ENCODE data around the gene KCNE2.

KCNE2 gene

DNA sequence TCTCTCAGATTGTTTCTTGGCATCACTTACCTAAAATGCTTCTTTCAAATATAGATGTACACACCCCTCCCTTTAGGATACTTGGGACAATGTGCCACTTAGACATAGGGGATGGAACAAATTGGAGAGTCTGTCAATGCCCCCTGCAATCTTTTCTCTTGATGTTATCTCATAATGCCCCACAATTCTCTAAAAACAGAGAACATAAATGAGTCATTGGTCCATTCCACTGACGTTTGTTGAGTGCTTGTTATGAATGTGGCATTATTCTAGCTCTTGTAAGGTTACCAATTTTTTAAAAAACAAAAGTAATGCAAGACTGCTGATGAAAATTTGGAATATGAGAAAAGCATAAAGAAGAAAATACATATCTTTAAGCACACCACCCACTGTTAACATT is 5.9 kb downstream of the KCNE2 start:
- CTCF ChIA-PET, result interaction anchor here (1.1 to 1.2 kb wide), 2 partner anchors 262 to 446 kb away, joined by 4 read pairs; no protein-coding TSS in a partner anchor
- H3K4me3 ChIP-seq (ENCODE audit: low read depth, low read length), result no peak overlapping the region

DNA sequence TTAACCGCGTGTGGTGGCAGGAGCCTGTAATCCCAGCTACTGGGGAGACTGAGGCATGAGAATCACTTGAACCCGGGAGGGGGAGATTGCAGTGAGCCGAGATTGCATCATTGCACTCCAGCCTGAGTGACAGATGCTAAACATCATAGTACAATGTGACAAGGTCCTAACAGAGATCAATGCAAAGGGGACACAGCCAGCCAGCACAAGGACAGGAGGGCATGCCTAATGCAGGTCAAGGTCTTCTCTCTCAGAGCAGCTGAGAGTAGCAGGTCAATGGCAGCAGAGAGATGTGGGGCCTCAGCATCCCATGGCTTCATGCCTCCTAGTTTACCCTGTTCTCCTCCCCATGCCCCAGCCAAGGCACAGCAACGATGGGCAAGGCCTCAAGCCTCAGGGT is 8.5 kb downstream of the KCNE2 start:
- Histone ChIP-seq H3K27ac (ENCODE audit: extremely low read depth, low read depth, low read length) (no peak overlapping the region), H3K36me3 (ENCODE audit: control insufficient read depth in 2 of 2, insufficient read depth in 1 of 2, low read length in 2 of 2) (no peaks in the 10 kb centered on the region), H3K4me1 (ENCODE audit: control insufficient read depth, insufficient read depth, low read length) (no peaks in the 10 kb centered on the region), H3K9me3 (ENCODE audit: control insufficient read depth, insufficient read depth, low read depth, low read length) (no peaks in the 10 kb centered on the region), H3K4me3 (ENCODE audit: low read depth, low read length) (no peak overlapping the region)
- CTCF ChIA-PET, result interaction anchor here (2.1 kb wide), 1 partner anchor 10 kb away, joined by 12 read pairs; no protein-coding TSS in a partner anchor
- POLR2A ChIA-PET, result no interaction called here
- TF ChIP-seq, protein P1, sequence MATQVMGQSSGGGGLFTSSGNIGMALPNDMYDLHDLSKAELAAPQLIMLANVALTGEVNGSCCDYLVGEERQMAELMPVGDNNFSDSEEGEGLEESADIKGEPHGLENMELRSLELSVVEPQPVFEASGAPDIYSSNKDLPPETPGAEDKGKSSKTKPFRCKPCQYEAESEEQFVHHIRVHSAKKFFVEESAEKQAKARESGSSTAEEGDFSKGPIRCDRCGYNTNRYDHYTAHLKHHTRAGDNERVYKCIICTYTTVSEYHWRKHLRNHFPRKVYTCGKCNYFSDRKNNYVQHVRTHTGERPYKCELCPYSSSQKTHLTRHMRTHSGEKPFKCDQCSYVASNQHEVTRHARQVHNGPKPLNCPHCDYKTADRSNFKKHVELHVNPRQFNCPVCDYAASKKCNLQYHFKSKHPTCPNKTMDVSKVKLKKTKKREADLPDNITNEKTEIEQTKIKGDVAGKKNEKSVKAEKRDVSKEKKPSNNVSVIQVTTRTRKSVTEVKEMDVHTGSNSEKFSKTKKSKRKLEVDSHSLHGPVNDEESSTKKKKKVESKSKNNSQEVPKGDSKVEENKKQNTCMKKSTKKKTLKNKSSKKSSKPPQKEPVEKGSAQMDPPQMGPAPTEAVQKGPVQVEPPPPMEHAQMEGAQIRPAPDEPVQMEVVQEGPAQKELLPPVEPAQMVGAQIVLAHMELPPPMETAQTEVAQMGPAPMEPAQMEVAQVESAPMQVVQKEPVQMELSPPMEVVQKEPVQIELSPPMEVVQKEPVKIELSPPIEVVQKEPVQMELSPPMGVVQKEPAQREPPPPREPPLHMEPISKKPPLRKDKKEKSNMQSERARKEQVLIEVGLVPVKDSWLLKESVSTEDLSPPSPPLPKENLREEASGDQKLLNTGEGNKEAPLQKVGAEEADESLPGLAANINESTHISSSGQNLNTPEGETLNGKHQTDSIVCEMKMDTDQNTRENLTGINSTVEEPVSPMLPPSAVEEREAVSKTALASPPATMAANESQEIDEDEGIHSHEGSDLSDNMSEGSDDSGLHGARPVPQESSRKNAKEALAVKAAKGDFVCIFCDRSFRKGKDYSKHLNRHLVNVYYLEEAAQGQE (tag by site-specific recombination; IDR thresholded peaks at IDR 0.05), result no peak
- TF ChIP-seq ZNF248 (tag by site-specific recombination; IDR thresholded peaks at IDR 0.05) (no peak), ZFP3 (tag by site-specific recombination; IDR thresholded peaks at IDR 0.05; ENCODE audit: low read depth) (no peak), ZNF140 (tag by site-specific recombination; IDR thresholded peaks at IDR 0.05) (no peak), WT1 (tag by site-specific recombination; IDR thresholded peaks at IDR 0.05) (no peak), ZNF10 (tag by site-specific recombination; IDR thresholded peaks at IDR 0.05) (no peak), ZNF174 (tag by site-specific recombination; IDR thresholded peaks at IDR 0.05) (no peak)
- TF ChIP-seq, protein P2, sequence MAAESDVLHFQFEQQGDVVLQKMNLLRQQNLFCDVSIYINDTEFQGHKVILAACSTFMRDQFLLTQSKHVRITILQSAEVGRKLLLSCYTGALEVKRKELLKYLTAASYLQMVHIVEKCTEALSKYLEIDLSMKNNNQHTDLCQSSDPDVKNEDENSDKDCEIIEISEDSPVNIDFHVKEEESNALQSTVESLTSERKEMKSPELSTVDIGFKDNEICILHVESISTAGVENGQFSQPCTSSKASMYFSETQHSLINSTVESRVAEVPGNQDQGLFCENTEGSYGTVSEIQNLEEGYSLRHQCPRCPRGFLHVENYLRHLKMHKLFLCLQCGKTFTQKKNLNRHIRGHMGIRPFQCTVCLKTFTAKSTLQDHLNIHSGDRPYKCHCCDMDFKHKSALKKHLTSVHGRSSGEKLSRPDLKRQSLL (tag by site-specific recombination; IDR thresholded peaks at IDR 0.05), result no peak

More for the DNA sequence above, 5.9 kb downstream of the KCNE2 start:
- Histone ChIP-seq H3K9me3 (ENCODE audit: control insufficient read depth, insufficient read depth, low read depth, low read length) (no peaks in the 10 kb centered on the region), H3K36me3 (ENCODE audit: control insufficient read depth in 2 of 2, insufficient read depth in 1 of 2, low read length in 2 of 2) (no peaks in the 10 kb centered on the region), H3K4me1 (ENCODE audit: control insufficient read depth, insufficient read depth, low read length) (no peaks in the 10 kb centered on the region), H3K27ac (ENCODE audit: extremely low read depth, low read depth, low read length) (no peak overlapping the region)
- POLR2A ChIA-PET, result no interaction called here
- TF ChIP-seq IKZF3 (tag by site-specific recombination; IDR thresholded peaks at IDR 0.05) (no peak), ZNF202 (tag by site-specific recombination; IDR thresholded peaks at IDR 0.05; ENCODE audit: borderline replicate concordance) (no peak), KLF1 (tag by site-specific recombination; IDR thresholded peaks at IDR 0.05) (no peak), SP3 (tag by site-specific recombination; IDR thresholded peaks at IDR 0.05) (no peak), ZNF658 (tag by site-specific recombination; IDR thresholded peaks at IDR 0.05) (no peak), ZNF146 (tag by site-specific recombination; IDR thresholded peaks at IDR 0.05) (no peak), ZNF311 (tag by site-specific recombination; IDR thresholded peaks at IDR 0.05; ENCODE audit: borderline replicate concordance) (no peak), ZNF121 (tag by site-specific recombination; IDR thresholded peaks at IDR 0.05) (no peak), SP7 (tag by site-specific recombination; IDR thresholded peaks at IDR 0.05) (no peak), ZNF239 (tag by site-specific recombination; IDR thresholded peaks at IDR 0.05) (no peak), GLI4 (tag by site-specific recombination; IDR thresholded peaks at IDR 0.05) (no peak), ZNF596 (tag by site-specific recombination; IDR thresholded peaks at IDR 0.05) (no peak), ZNF701 (tag by site-specific recombination; IDR thresholded peaks at IDR 0.05) (no peak)
- TF ChIP-seq, protein P3, sequence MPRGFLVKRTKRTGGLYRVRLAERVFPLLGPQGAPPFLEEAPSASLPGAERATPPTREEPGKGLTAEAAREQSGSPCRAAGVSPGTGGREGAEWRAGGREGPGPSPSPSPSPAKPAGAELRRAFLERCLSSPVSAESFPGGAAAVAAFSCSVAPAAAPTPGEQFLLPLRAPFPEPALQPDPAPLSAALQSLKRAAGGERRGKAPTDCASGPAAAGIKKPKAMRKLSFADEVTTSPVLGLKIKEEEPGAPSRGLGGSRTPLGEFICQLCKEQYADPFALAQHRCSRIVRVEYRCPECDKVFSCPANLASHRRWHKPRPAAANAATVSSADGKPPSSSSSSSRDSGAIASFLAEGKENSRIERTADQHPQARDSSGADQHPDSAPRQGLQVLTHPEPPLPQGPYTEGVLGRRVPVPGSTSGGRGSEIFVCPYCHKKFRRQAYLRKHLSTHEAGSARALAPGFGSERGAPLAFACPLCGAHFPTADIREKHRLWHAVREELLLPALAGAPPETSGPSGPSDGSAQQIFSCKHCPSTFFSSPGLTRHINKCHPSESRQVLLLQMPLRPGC (tag by site-specific recombination; IDR thresholded peaks at IDR 0.05), result no peak
- TF ChIP-seq, protein P4, sequence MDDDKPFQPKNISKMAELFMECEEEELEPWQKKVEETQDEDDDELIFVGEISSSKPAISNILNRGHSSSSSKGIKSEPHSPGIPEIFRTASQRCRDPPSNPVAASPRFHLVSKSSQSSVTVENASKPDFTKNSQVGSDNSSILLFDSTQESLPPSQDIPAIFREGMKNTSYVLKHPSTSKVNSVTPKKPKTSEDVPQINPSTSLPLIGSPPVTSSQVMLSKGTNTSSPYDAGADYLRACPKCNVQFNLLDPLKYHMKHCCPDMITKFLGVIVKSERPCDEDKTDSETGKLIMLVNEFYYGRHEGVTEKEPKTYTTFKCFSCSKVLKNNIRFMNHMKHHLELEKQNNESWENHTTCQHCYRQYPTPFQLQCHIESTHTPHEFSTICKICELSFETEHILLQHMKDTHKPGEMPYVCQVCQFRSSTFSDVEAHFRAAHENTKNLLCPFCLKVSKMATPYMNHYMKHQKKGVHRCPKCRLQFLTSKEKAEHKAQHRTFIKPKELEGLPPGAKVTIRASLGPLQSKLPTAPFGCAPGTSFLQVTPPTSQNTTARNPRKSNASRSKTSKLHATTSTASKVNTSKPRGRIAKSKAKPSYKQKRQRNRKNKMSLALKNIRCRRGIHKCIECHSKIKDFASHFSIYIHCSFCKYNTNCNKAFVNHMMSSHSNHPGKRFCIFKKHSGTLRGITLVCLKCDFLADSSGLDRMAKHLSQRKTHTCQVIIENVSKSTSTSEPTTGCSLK (tag by site-specific recombination; IDR thresholded peaks at IDR 0.05), result no peak
- TF ChIP-seq, protein P5, sequence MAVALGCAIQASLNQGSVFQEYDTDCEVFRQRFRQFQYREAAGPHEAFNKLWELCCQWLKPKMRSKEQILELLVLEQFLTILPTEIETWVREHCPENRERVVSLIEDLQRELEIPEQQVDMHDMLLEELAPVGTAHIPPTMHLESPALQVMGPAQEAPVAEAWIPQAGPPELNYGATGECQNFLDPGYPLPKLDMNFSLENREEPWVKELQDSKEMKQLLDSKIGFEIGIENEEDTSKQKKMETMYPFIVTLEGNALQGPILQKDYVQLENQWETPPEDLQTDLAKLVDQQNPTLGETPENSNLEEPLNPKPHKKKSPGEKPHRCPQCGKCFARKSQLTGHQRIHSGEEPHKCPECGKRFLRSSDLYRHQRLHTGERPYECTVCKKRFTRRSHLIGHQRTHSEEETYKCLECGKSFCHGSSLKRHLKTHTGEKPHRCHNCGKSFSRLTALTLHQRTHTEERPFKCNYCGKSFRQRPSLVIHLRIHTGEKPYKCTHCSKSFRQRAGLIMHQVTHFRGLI (tag by site-specific recombination; IDR thresholded peaks at IDR 0.05), result no peak
- TF ChIP-seq, protein P6, sequence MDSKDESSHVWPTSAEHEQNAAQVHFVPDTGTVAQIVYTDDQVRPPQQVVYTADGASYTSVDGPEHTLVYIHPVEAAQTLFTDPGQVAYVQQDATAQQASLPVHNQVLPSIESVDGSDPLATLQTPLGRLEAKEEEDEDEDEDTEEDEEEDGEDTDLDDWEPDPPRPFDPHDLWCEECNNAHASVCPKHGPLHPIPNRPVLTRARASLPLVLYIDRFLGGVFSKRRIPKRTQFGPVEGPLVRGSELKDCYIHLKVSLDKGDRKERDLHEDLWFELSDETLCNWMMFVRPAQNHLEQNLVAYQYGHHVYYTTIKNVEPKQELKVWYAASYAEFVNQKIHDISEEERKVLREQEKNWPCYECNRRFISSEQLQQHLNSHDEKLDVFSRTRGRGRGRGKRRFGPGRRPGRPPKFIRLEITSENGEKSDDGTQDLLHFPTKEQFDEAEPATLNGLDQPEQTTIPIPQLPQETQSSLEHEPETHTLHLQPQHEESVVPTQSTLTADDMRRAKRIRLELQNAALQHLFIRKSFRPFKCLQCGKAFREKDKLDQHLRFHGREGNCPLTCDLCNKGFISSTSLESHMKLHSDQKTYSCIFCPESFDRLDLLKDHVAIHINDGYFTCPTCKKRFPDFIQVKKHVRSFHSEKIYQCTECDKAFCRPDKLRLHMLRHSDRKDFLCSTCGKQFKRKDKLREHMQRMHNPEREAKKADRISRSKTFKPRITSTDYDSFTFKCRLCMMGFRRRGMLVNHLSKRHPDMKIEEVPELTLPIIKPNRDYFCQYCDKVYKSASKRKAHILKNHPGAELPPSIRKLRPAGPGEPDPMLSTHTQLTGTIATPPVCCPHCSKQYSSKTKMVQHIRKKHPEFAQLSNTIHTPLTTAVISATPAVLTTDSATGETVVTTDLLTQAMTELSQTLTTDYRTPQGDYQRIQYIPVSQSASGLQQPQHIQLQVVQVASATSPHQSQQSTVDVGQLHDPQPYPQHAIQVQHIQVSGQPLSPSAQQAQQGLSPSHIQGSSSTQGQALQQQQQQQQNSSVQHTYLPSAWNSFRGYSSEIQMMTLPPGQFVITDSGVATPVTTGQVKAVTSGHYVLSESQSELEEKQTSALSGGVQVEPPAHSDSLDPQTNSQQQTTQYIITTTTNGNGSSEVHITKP (tag by site-specific recombination; IDR thresholded peaks at IDR 0.05), result no peak

Measured in HEK293 (cell line).